ENCODE results near the gene MYD88. TPM values are rescaled to one million over a fixed set of nuclear protein-coding genes. Genes with fewer than 3 reads are reported as not detected.
A peak's percentile ranks its signal among the peaks of the same experiment; 100 is the strongest.

MYD88 gene
- total and polyA plus RNA-seq, 9 of the 15 experiments (the other 6 are each of a cell fraction or from before 2014, with no cell fraction given), result 3.2 to 47.3 (median 27.6) TPM

GRCh38 chr3:38164952-38165721 is 26.7 kb downstream of the MYD88 start, which contains the start of gene OXSR1 (continued):
- TF ChIP-seq ZNF518B (CRISPR knock-in tag; IDR thresholded peaks at IDR 0.05) (no peak), PHTF2 (CRISPR knock-in tag; IDR thresholded peaks at IDR 0.05) (no peak), ETV1 (tag; conservative IDR thresholded peaks at IDR 0.05; ENCODE audit: low read depth) (peak; percentile 73), CEBPG (CRISPR knock-in tag; IDR thresholded peaks at IDR 0.05) (0 out of 2 replicates have a peak, but pooled peaks have one; percentile 24), CEBPG (tag; conservative IDR thresholded peaks at IDR 0.05 in 1 of 2, IDR thresholded peaks at IDR 0.05 in 1 of 2) (no peak), ETV5 (CRISPR knock-in tag; IDR thresholded peaks at IDR 0.05; ENCODE audit: low read depth) (peak; percentile 58), BCLAF1 (IDR thresholded peaks at IDR 0.05; ENCODE audit: borderline replicate concordance in 1 of 2, control insufficient read depth in 1 of 2, low read depth in 2 of 2, low read length in 1 of 2) (0 out of 4 replicates have a peak, but pooled peaks of 1 of the 2 experiments have one; percentile 16), XRCC5 (IDR thresholded peaks at IDR 0.05; ENCODE audit: low read depth, low read length) (no peak; the same call in none of the 2 replicates), PML (IDR thresholded peaks at IDR 0.05; ENCODE audit: low read length) (peak; percentile 38; the same call in 1 of the 2 replicates), TFAP4 (CRISPR knock-in tag; IDR thresholded peaks at IDR 0.05; ENCODE audit: borderline replicate concordance) (peak; percentile 79), ZNF217 (CRISPR knock-in tag; IDR thresholded peaks at IDR 0.05) (no peak), ZNF717 (CRISPR knock-in tag; IDR thresholded peaks at IDR 0.05) (no peak), MITF (IDR thresholded peaks at IDR 0.05) (peak; percentile 44), MXI1 (IDR thresholded peaks at IDR 0.05; ENCODE audit: low read depth, low read length) (0 out of 2 replicates have a peak, but pooled peaks have one; percentile 39), CREB3L1 (IDR thresholded peaks at IDR 0.05; ENCODE audit: borderline replicate concordance, low read depth) (peak; percentile 64; the same call in 1 of the 2 replicates), ZNF41 (CRISPR knock-in tag; conservative IDR thresholded peaks at IDR 0.05) (no peak)
